Stimulated activated CD4-positive, alpha-beta T cell treated with anti-CD3 and anti-CD28 coated beads, Interleukin-1b, Interleukin-23, amount 100 ng/mL, for 24 hours (primary cell): ENCODE measurements around the gene SMYD3.
"Not testable (repeated sequence)": the region's sequence is repeated elsewhere in the genome, so short reads cannot be mapped to it uniquely, and the experiment has no call there.

ENCODE experiments used
- DNase-seq, 4 experiments: peaks; one replicate each; pipeline ENCODE4 v3.0.0-alpha.2; 2020; ENCODE audit warnings: low read depth in 4 of 4, low spot score in 1 of 4

Gene SMYD3

GRCh38 chr1:245788269-245788668 lies 718.8 kb downstream of the SMYD3 start:
- no peak for DNase-seq

- DNase-seq: no peak
Measured at GRCh38 chr1:245786948-245787347, 720.1 kb downstream of the SMYD3 start.

GRCh38 chr1:245779797-245780755 lies 727.0 kb downstream of the SMYD3 start:
- DNase-seq: no peak

- DNase-seq: no peak
Measured at GRCh38 chr1:245777752-245778151, 729.3 kb downstream of the SMYD3 start.

GRCh38 chr1:245776694-245777332 lies 730.3 kb downstream of the SMYD3 start:
- no peak for DNase-seq

GRCh38 chr1:245776139-245776538 lies 730.9 kb downstream of the SMYD3 start:
- DNase-seq: no peak

GRCh38 chr1:245774931-245775330 lies 732.1 kb downstream of the SMYD3 start:
- DNase-seq: not testable (repeated sequence)

- no peak for DNase-seq
Measured at GRCh38 chr1:245774196-245774595, 732.9 kb downstream of the SMYD3 start.

- DNase-seq: no peak
Measured at GRCh38 chr1:245773344-245773743, 733.7 kb downstream of the SMYD3 start.

- no peak for DNase-seq
Measured at GRCh38 chr1:245772739-245773138, 734.3 kb downstream of the SMYD3 start.

GRCh38 chr1:245772325-245772724 lies 734.8 kb downstream of the SMYD3 start:
- no peak for DNase-seq

- no peak for DNase-seq
Measured at GRCh38 chr1:245771511-245772281, 735.4 kb downstream of the SMYD3 start.

GRCh38 chr1:245770156-245770555 lies 736.9 kb downstream of the SMYD3 start:
- DNase-seq: no peak

GRCh38 chr1:245768596-245768995 lies 738.5 kb downstream of the SMYD3 start:
- DNase-seq: no peak

GRCh38 chr1:245765230-245766000 lies 741.7 kb downstream of the SMYD3 start:
- DNase-seq: no peak

GRCh38 chr1:245763873-245764331 lies 743.2 kb downstream of the SMYD3 start:
- no peak for DNase-seq

- no peak for DNase-seq
Measured at GRCh38 chr1:245762396-245762910, 744.6 kb downstream of the SMYD3 start.

- DNase-seq: no peak
Measured at GRCh38 chr1:245760301-245760700, 746.8 kb downstream of the SMYD3 start.

- DNase-seq: no peak
Measured at GRCh38 chr1:245754463-245754961, 752.6 kb downstream of the SMYD3 start.

GRCh38 chr1:245753807-245754206 lies 753.3 kb downstream of the SMYD3 start:
- DNase-seq: no peak
